K562 (cell line): Measurements from ENCODE around the gene JPH4. TPM values are rescaled to one million over a fixed set of nuclear protein-coding genes. Genes with fewer than 3 reads are reported as not detected.

Experiments used
- ATAC-seq: fragments of 200-7000 bp; cut with Tn5 transposase; 3 replicates; pipeline ENCODE4 v1.9.1; 2020; ENCODE audit warnings: moderate library complexity
- BruUV-seq: library from RNA; stranded (reverse); fragments of 400-500 nt; replicated peaks from 2 replicates; lab custom pipeline; 2021; lab: Mats Ljungman, UMichigan
- CTCF ChIA-PET: fragments of 300-600 bp; formaldehyde crosslinking; extraction: SDS; loops from one replicate; lab custom pipeline; 2021; ENCODE audit warnings: low intra/inter-chr PET ratio; lab: Yijun Ruan, JAX
- POLR2A ChIA-PET: fragments of 300-600, 350-650 bp; sonication (Branson Sonifier 250); formaldehyde crosslinking; extraction: SDS; loops from one replicate; lab custom pipeline; 2021; ENCODE audit warnings: antibody characterized with exemption, inconsistent platforms; lab: Yijun Ruan, JAX
- DNase-seq, 4 experiments: peaks; one replicate each; pipeline versions ENCODE4 v3.0.0 to v3.0.0-alpha.2; 2011 to 2018; ENCODE audit warnings: low spot score in 3 of 4, mixed read lengths in 3 of 4; ENCODE audit errors: extremely low read depth in 1 of 4
- FAIRE-seq: peaks from 2 replicates; lab custom pipeline; 2011; peaks lifted over from hg19 to GRCh38; lab: Jason Lieb, UNC
- H2AFZ ChIP-seq: 2 replicates; pipeline ENCODE4 v1.6.0; 2011; ENCODE audit warnings: low read depth, low read length, control low read depth, inconsistent platforms
- H3K27ac ChIP-seq: fragments of 200-600 bp; 3 replicates; pipeline ENCODE4 v1.8.0; 2011; ENCODE audit warnings: low read depth, mild to moderate bottlenecking, control low read depth, inconsistent platforms, low read length, moderate library complexity, mixed read lengths; ENCODE audit errors: extremely low read depth
- H3K27me3 ChIP-seq, 2 experiments: fragments of 300-600 bp in 1 of 2; 2 replicates in 1 of 2; 3 replicates in 1 of 2; pipeline versions ENCODE4 v1.6.0 to v1.8.0; 2011; ENCODE audit warnings: inconsistent platforms in 2 of 2, low read length in 2 of 2, mild to moderate bottlenecking in 1 of 2, mixed read lengths in 1 of 2, moderate library complexity in 1 of 2; ENCODE audit not compliant: control insufficient read depth in 2 of 2, insufficient read depth in 2 of 2
- H3K36me3 ChIP-seq: fragments of 300-600 bp; 3 replicates; pipeline ENCODE4 v1.8.0; 2011; ENCODE audit warnings: mild to moderate bottlenecking, low read length, inconsistent platforms; ENCODE audit not compliant: control insufficient read depth, insufficient read depth
- H3K4me1 ChIP-seq, 2 experiments: fragments of 200-600 bp in 1 of 2; replicated peaks in 1 of 2; 2 replicates in 1 of 2; 3 replicates in 1 of 2; pipeline versions ENCODE4 v1.5.1 to v1.8.0; 2011; ENCODE audit warnings: inconsistent platforms in 2 of 2, low read length in 2 of 2, mild to moderate bottlenecking in 1 of 2, mixed read lengths in 1 of 2, moderate library complexity in 1 of 2; ENCODE audit not compliant: control insufficient read depth in 2 of 2, insufficient read depth in 2 of 2
- H3K4me2 ChIP-seq: 2 replicates; pipeline ENCODE4 v1.6.1; 2011; ENCODE audit warnings: low read length, control low read depth, inconsistent platforms, mixed read lengths; ENCODE audit not compliant: insufficient read depth
- H3K4me3 ChIP-seq: fragments of 200-600 bp; sonication (generic), shearing (Covaris generic); 2 replicates; pipeline ENCODE4 v1.5.1; 2016; ENCODE audit warnings: control low read depth, inconsistent platforms
- H3K79me2 ChIP-seq: fragments of 200-600 bp; 3 replicates; pipeline ENCODE4 v1.8.0; 2011; ENCODE audit warnings: low read length, inconsistent platforms; ENCODE audit not compliant: control insufficient read depth, insufficient read depth
- H3K9ac ChIP-seq, 2 experiments: 2 replicates each; pipeline versions ENCODE4 v1.6.0 to v1.6.1; 2011; ENCODE audit warnings: low read depth in 2 of 2, low read length in 2 of 2, control low read depth in 1 of 2, inconsistent platforms in 1 of 2, mild to moderate bottlenecking in 1 of 2, mixed read lengths in 1 of 2; ENCODE audit not compliant: insufficient read depth in 1 of 2
- H3K9me1 ChIP-seq: one replicate; pipeline ENCODE4 v1.6.0; 2011; ENCODE audit warnings: inconsistent platforms, mild to moderate bottlenecking, low read length, moderate library complexity; ENCODE audit not compliant: control insufficient read depth, insufficient read depth
- H3K9me3 ChIP-seq: replicated peaks from 2 replicates; pipeline ENCODE4 v1.5.1; 2011; ENCODE audit warnings: low read depth, low read length, inconsistent platforms; ENCODE audit not compliant: control insufficient read depth, insufficient read depth
- H4K20me1 ChIP-seq: replicated peaks from 2 replicates; pipeline ENCODE4 v1.6.1; 2011; ENCODE audit warnings: low read length, inconsistent platforms, mixed read lengths; ENCODE audit not compliant: control insufficient read depth, insufficient read depth
- DACH1 ChIP-seq: fragments of 450-650 bp; IDR thresholded peaks from 2 replicates; pipeline ENCODE4 v1.6.1; 2018; ENCODE audit not compliant: partially characterized antibody
- ZFP30 ChIP-seq: fragments of 250-450 bp; sonication (Bioruptor Pico); IDR thresholded peaks from 2 replicates; pipeline ENCODE4 v1.8.0; 2022; ENCODE audit warnings: moderate library complexity, mild to moderate bottlenecking, inconsistent platforms, borderline replicate concordance
- WGBS: fragments of 100-300 bp; shearing (Covaris generic); methylation state at CpG from one replicate; pipeline ENCODE4 v1.1.6; 2016; ENCODE audit warnings: low coverage, mixed read lengths; ENCODE audit not compliant: insufficient coverage; ENCODE audit errors: missing lambda C conversion rate; 5-methylcytosine and 5-hydroxymethylcytosine counted together
- in situ Hi-C: fragments of 300-500 bp; cut with MboI; formaldehyde crosslinking; loops from 4 replicates; pipeline ENCODE4 v1.15.0; 2018; ENCODE audit warnings: inconsistent platforms, mixed read lengths
- intact Hi-C: fragments of 100-400 bp; cut with micrococcal nuclease; formaldehyde crosslinking; loops from 2 replicates; pipeline ENCODE4 v1.14.2; 2022
- polyA plus RNA-seq, 8 experiments: library from polyadenylated mRNA; depleted of rRNA in 4 of 8; stranded (reverse) in 5 of 8; unstranded in 3 of 8; fragments of >200 nt; fragmentation: Nextera tagmentation in 2 of 8; fragmentation: Illumina TruSeq in 1 of 8; extraction: Ambion mirVana in 2 of 8; extraction: Trizol in 1 of 8; gene quantifications; 2 replicates each; pipeline versions ENCODE4 v1.2.1 to v1.2.3, GENCODE V29; 2011 to 2014; ENCODE audit warnings: inconsistent platforms in 1 of 8, missing spikeins in 1 of 8
- total RNA-seq, 7 experiments: library from RNA; depleted of rRNA in 6 of 7; stranded (reverse); fragments of >200 nt in 6 of 7; fragmentation: Illumina TruSeq in 2 of 7; extraction: Trizol in 2 of 7; gene quantifications; 2 replicates each; pipeline versions ENCODE4 v1.2.1 to v1.2.3, GENCODE V29; 2011 to 2021; ENCODE audit warnings: low replicate concordance in 1 of 7
- TF ChIP-seq, protein P1 (sequence below), 3 experiments: fragments of 200-800 bp in 1 of 3; sonication (Bioruptor generic) in 1 of 3; sonication (generic) in 1 of 3; formaldehyde crosslinking in 1 of 3; IDR thresholded peaks; 2 replicates each; pipeline versions ENCODE4 v1.6.1 to v1.8.0; 2016 to 2022; ENCODE audit warnings: mild to moderate bottlenecking in 2 of 3, missing compliant biosample characterization in 2 of 3, missing genetic modification characterization in 2 of 3, missing genetic modification reagents in 1 of 3

JPH4 gene
- total and polyA plus RNA-seq, 9 of the 15 experiments (the other 6 are each of a cell fraction or from before 2014, with no cell fraction given), result 0.04 to 0.13 (median 0.06) TPM; not detected in 5

DNA sequence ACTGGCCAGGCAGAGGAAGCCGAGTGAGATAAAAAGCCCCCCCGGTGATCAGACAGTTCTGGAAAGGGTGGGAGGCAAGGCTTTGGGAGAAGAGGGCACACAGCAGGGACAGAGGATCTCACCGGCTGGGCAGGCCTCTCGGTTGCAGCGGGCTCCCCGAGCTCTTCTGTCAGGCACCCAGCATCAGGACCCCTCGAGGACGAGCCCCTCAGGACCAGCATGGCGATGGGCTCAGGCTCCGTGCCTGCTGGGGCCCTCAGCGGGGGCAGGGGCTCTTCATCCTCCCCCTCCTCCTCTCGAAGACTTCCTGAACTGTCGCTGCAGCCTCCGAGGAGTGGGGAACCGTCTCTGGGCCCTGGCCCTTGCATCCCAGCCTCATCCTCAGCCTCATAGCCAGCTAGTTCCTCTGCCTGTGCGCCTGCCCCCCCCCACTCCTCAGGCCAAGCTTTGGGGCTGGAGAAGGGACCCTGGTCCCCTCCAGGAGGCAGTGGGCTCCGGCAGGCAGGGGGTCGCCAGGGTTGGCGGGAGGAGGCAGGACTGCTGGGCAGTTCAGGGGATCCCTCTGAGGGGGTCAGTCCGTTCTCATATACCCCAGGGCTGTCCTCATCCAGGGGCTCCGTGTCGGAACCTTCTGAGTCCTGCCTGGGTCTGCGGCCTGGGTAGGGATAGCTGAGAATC lies 7.6 kb downstream of the JPH4 start:
- DNase-seq (no peak), FAIRE-seq (no peak), ATAC-seq (no peak)
- in situ Hi-C loops, result no loop called here
- Histone ChIP-seq H3K9me3 (no peaks in the 10 kb centered on the region; the same call in 1 of the 2 replicates), H3K79me2 (peaks cover 10% of the 10 kb centered on the region; the same call in 2 of the 3 replicates), H3K9ac (no peak overlapping the region; a peak in 1 of 4 replicates), H3K36me3 (peaks cover 4% of the 10 kb centered on the region; the same call in 1 of the 3 replicates), H4K20me1 (no peaks in the 10 kb centered on the region), H3K9me1 (no peaks in the 10 kb centered on the region), H3K27me3 (no peaks in the 10 kb centered on the region), H2AFZ (no peak overlapping the region), H3K4me3 (no peak overlapping the region), H3K27ac (no peak overlapping the region), H3K4me2 (no peak overlapping the region), H3K4me1 (peaks cover 12 to 35% of the 10 kb centered on the region in 2 experiments; a peak in 4 of 5 replicates)
- intact Hi-C loops, result no loop called here
- no TSS peak for BruUV-seq
- TF ChIP-seq DACH1, result no peak
- TF ChIP-seq, protein P1, sequence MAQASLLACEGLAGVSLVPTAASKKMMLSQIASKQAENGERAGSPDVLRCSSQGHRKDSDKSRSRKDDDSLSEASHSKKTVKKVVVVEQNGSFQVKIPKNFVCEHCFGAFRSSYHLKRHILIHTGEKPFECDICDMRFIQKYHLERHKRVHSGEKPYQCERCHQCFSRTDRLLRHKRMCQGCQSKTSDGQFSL (CRISPR knock-in tag; IDR thresholded peaks at IDR 0.05), result peak; percentile 77; the same call in 1 of the 2 replicates
- TF ChIP-seq, protein P1 (tag; IDR thresholded peaks at IDR 0.05), result no peak
- no peak for TF ChIP-seq ZFP30
- ChIA-PET POLR2A (no interaction called here), CTCF (no interaction called here)
- 49% methylated on average over 10 of the region's 23 CpGs for WGBS
